GM12892 (cell line): ENCODE results near the gene NECTIN1.

Source experiments
- DNase-seq: peaks from one replicate; pipeline ENCODE4 v3.0.0; 2011; ENCODE audit not compliant: insufficient read length
- FAIRE-seq: peaks from 2 replicates; lab custom pipeline; 2011; peaks lifted over from hg19 to GRCh38; lab: Jason Lieb, UNC
- POLR2A ChIP-seq: IDR thresholded peaks from 2 replicates; pipeline ENCODE4 v1.6.1; 2011; ENCODE audit warnings: low read depth, low read length, control low read depth
- POLR2AphosphoS5 ChIP-seq: IDR thresholded peaks from 2 replicates; pipeline ENCODE4 v1.6.1; 2011; ENCODE audit warnings: low read depth, low read length, control low read depth
- TAF1 ChIP-seq: IDR thresholded peaks from 2 replicates; pipeline ENCODE4 v1.6.1; 2011; ENCODE audit warnings: low read depth, mild to moderate bottlenecking, control low read depth, low read length, borderline replicate concordance

Gene NECTIN1

DNA sequence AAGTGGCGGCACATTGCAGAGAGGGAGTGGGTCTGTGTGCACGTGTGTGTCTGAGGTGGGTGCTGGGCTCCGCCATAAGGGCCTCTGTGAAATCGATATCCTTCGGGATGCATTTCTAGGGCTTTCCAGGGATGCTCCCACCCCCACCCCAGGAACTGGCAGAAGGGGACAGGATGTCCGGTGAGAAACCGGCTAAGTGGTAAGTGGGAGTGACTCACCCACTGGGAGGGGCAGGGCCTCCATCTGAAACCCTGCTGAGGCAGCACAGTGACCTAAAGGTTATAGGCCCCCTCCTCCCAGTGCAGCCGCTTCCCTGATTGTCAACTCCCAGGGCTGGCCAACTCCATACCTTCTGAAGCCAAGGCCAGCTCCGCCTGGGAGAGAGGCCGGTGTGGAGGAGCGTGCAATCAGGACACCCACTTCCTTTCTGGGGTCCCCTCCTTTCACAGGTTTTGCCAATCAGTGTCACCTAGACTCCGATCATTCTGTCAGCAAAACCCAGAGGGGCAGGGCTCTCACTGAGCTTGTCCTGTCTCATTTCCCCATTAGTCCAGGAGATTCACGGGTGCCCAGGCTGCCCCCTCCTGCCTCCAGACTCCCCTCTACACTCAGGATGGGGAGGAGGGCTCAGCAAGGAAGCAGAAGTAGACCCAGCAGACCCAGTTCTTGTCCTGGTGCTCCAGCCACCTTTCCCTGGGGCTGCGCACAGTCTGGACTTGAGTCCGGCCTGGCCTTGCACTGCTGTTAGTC lies 44.5 kb downstream of the NECTIN1 start:
- DNase-seq, result no peak
- peak; percentile 77 for FAIRE-seq
- TF ChIP-seq POLR2AphosphoS5 (no peak), TAF1 (no peak), POLR2A (no peak)

DNA sequence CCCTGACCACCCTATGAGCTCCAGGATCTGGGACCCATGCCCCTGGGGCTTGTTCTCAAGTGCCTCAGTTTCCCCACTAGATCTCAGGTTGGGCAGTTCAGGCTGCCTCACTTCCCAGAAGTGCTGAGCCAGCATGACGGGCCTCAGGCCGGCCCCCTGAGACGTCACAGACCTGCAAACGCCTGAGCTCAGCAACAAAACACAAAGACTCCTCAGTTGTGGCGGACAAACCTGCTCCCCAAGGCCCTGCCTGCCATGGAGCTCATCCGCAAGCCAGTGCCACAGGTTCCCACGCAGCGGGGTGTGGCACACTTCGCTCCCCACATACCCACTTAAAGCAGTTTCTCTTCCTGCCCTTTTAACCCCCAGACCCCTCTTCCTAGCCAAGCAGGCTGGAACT lies 45.2 kb downstream of the NECTIN1 start:
- no peak for DNase-seq
- FAIRE-seq, result no peak

GRCh38 chr11:119681361-119681910 lies 47.6 kb downstream of the NECTIN1 start:
- TF ChIP-seq POLR2AphosphoS5 (no peak), POLR2A (no peak), TAF1 (no peak)
- DNase-seq (no peak), FAIRE-seq (peak; percentile 64)

More for the DNA sequence above, 45.2 kb downstream of the NECTIN1 start:
- TF ChIP-seq TAF1 (no peak), POLR2A (no peak), POLR2AphosphoS5 (no peak)

GRCh38 chr11:119680541-119681360 lies 48.2 kb downstream of the NECTIN1 start:
- DNase-seq (no peak), FAIRE-seq (peak; percentile 36)
- TF ChIP-seq POLR2A (no peak), TAF1 (no peak), POLR2AphosphoS5 (no peak)

DNA sequence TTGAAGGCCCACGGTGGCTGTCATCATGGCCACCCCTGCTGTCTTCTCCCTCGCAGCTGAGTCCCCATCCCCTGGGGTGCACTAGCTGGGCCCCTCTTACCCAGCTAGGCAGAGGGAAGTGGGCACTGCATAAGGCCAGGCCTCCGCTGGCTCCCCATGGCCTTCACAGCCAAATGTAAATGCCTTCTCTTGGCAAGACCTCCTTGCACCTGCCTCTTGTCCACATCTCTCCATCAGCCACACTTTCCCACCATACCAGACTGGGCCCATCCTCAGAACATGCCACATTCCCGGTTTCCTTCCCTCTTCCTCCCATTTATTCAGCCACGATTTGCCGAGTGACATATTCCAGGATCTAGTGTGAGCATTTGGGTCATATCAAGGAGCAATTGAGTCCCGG lies 49.7 kb downstream of the NECTIN1 start:
- FAIRE-seq, result peak; percentile 54
- no peak for DNase-seq
- TF ChIP-seq POLR2A (no peak), TAF1 (no peak), POLR2AphosphoS5 (no peak)

GRCh38 chr11:119678351-119678750 lies 50.6 kb downstream of the NECTIN1 start:
- TF ChIP-seq TAF1 (no peak), POLR2AphosphoS5 (no peak), POLR2A (no peak)
- DNase-seq, result no peak
- no peak for FAIRE-seq

GRCh38 chr11:119677840-119678239 lies 51.2 kb downstream of the NECTIN1 start:
- DNase-seq (no peak), FAIRE-seq (no peak)
- TF ChIP-seq POLR2A, result no peak
- TF ChIP-seq POLR2AphosphoS5, result no peak
- no peak for TF ChIP-seq TAF1

GRCh38 chr11:119676461-119677020 lies 52.5 kb downstream of the NECTIN1 start:
- no peak for DNase-seq
- no peak for TF ChIP-seq POLR2A
- TF ChIP-seq POLR2AphosphoS5, result no peak
- no peak for TF ChIP-seq TAF1
- FAIRE-seq, result no peak

DNA sequence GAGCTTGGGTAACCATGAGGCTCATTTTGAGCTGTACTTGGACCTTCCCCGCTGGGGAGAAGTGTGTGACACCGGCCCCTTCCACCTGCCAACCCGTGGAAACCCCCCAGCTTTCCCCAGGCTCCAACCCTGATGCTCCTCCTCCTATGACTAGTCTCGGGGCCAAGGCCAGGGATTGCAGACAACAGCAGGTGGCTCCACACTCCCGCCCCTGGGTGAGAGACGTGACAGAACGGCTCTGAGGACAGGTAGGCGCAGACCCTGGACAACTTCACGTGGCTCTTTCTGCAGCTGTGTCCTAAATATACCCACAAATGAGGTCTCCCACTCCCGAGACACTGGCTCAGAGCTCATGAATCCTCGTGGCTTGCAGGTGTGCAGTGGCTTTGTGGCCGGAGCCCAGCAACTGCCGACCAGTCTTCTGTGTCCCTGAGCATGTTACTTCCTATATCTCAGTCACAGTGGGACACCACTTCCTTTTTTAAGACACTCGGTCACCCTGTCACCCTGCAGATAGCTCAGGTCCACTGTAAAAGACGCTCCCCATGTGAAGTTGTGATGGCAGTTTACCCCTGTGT lies 55.2 kb downstream of the NECTIN1 start:
- peak; percentile 69 for DNase-seq
- no peak; the same call in 1 of the 2 replicates for TF ChIP-seq TAF1
- peak; percentile 56; the same call in 1 of the 2 replicates for TF ChIP-seq POLR2A
- peak; percentile 66; the same call in 1 of the 2 replicates for TF ChIP-seq POLR2AphosphoS5
- peak; percentile 99 for FAIRE-seq

- DNase-seq (no peak), FAIRE-seq (peak; percentile 90)
- no peak for TF ChIP-seq POLR2A
- no peak for TF ChIP-seq POLR2AphosphoS5
- TF ChIP-seq TAF1, result no peak
Measured at GRCh38 chr11:119673052-119673758, 55.8 kb downstream of the NECTIN1 start.

GRCh38 chr11:119672597-119672996 lies 56.4 kb downstream of the NECTIN1 start:
- no peak for FAIRE-seq
- TF ChIP-seq POLR2A (no peak), POLR2AphosphoS5 (no peak), TAF1 (no peak)
- DNase-seq, result no peak
